Activated T-cell treated with anti-CD3 and anti-CD28 coated beads, Interleukin-2, amount 50 U/mL, for 48 hours (primary cell): Measurements from ENCODE around the gene MED9.
"Not testable (repeated sequence)": the region's sequence is repeated elsewhere in the genome, so short reads cannot be mapped to it uniquely, and the experiment has no call there.

ENCODE experiments used
- DNase-seq, 2 experiments: peaks; one replicate each; pipeline ENCODE4 v3.0.0-alpha.2; 2020

MED9 gene, protein sequence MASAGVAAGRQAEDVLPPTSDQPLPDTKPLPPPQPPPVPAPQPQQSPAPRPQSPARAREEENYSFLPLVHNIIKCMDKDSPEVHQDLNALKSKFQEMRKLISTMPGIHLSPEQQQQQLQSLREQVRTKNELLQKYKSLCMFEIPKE

DNA sequence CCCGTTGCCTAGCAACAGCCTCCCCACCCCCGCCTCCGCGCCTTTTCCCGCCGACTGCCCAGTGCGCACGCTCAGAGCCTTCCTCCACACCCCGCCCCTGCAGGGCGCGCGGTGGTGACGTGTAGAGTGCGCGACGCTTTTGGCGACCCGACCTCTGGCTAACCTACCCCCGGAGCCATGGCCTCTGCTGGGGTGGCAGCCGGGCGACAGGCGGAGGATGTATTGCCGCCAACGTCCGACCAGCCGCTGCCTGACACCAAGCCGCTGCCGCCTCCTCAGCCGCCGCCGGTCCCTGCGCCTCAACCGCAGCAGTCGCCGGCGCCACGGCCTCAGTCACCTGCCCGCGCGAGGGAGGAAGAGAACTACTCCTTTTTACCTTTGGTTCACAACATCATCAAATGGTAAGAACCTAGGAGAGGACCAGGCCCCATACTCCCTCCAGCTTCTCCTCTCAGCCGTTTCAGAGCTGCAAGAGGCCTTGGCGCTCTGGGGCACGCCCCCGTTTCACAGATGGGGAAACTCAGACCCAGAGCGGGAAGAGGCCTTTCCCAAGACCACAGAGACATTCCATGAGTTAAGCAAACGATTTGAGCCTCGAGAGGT, at the start of gene MED9:
MED9 (plus strand) TSS at position 136 of the 603 bp plus-strand sequence; CDS start at position 178, 42 bp downstream.
- peak; percentile 96 for DNase-seq

DNA sequence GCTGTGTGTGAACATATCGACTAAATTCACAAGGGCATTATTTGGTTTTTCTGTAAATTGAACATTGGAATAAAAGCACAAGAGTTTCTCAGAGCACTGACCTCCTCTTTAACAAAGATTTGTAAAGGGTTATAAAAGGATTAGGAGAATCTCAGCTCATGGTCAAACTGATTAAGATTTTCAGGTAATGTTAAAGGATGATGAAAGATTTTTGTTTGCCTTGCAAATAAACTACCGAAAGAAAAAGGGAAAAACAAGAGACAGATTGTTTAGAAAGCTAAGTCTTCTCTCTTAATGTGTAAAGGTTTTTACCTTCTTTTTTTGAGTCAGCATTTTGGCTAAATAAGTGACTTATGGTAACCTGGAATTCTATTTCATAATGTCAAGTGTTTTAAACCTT, 47.6 kb upstream of the MED9 start:
- no peak for DNase-seq

DNA sequence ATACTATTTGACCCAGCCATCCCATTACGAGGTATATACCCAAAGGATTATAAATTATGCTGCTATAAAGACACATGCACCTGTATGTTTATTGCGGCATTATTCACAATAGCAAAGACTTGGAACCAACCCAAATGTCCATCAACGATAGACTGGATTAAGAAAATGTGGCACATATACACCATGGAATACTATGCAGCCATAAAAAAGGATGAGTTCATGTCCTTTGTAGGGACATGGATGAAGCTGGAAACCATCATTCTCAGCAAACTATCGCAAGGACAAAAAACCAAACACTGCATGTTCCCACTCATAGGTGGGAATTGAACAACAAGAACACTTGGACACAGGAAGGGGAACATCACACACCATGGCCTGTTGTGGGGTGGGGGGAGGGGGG, 45.9 kb upstream of the MED9 start:
- not testable (repeated sequence) for DNase-seq

DNA sequence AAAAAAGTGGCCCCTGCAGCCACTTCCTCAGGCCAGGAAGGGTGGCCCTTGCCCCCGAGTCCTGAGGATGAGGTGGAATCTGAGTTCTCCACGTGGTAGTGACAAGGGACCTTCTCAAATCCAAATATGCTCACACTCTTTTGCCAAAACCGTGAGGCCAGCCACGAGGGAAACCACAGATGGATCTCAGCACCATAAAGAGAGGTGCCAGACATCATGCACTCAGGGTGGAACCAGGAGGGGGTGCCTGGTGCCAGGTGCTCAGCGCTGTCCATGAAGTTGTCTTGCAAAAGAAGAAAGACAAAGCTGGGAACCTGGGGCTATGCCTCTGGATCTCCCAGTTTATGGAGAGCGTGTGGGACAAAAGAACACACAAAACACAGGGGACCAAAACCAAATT, 45.2 kb upstream of the MED9 start:
- no peak for DNase-seq

DNA sequence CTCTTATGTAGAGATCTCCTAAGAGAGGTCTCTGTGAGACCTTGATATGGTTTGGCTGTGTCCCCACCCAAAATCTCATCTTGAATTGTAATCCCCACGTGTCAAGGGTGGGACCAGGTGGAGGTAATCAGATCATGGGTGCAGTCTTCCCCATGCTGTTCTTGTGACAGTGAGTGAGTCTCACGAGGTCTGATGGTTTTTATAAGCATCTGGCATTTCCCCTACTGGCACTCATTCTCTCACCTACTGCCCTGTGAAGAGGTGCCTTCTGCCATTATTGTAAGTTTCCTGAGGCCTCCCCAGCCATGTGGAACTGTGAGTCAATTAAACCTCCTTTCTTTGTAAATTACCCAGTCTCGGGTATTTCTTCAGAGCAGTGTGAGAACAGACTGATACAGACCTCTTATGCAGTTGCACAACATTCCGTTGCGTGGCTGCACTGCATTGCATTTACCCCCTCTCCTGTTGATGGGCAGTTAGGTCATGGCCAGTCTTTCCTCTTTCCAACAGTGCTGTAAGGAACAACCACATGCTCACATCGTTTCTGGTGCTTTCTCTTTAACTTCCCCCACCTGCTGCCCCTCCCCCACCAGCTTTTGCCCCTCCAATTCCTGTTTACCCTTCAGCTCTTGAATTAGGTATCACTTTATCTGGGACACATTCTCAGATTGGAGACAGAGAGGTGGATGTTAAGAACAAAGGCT, 43.6 kb upstream of the MED9 start:
- no peak for DNase-seq

DNA sequence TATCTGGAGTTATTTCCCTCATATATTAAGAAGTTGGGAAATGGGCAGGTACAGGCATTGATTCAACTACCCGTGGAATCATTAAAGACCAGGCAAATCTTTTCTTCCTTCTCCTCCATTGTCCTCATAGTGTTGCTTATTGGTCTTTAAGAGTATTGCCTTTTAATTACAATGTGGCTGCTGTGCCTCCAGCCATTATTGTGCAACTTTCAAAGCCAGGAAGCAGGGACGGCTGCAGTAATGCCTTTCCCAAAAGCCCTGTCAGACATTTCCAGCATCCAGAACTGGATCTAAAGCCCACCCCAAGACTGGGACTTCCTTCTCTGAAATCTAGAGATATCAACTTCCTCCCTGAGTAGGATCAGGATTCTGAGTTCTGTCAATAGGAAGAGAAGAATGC, 42.3 kb upstream of the MED9 start:
- DNase-seq: no peak

DNA sequence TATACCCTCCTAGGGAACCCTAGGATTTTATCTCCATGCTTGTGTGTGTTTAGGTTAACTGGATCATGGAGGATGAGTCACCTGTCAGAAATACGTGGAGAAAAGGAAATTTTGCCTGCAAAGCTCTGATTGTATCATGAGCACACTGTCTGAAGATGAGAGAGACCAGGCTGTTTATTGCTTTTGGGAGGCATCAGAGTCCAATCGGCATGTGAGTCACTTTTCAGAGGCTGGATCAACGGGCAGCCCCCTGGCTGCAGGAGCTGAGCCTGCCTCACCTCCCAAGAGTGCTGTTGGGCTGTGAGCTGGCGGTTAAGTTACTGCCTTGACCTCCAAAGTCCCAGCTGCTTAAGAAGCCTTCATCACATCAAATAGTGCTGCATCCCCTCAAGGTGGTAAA, 41.5 kb upstream of the MED9 start:
- DNase-seq: no peak

DNA sequence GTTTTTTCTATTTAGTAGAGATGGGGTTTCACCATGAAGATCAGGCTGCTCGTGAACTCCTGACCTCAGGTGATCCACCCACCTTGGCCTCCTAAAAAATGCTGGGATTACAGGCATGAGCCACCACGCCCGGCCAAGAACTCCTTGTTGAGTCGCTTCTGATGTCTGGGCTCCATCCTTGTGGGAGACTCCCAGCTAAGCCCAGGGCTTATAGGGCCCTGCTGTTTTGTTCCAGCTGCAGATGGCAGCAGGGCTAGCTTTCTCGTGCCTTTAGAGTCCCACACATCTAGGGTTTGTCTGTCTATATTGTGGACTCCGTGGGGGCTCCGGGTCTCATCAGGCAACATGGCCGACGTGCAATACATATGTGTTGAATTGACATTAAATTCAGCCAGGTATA, 39.3 kb upstream of the MED9 start:
- DNase-seq: no peak

DNA sequence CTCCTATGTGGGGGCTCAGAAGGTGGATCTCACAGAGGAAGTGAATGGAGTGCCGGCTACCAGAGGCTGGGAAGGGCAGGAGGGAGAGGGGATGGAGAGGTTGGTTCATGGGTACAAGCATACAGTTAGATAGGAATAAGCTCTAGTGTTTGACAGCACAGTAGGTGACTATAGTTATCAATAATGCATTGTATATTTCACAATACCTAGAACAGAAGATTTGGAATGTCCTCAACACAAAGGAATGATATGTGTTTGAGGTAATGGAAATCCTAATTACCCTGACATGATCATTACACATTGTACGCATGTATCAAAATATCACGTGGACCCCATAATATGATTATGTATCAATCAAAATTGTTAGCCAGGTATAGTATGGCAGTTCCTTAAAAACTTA, 38.9 kb upstream of the MED9 start:
- DNase-seq: no peak

DNA sequence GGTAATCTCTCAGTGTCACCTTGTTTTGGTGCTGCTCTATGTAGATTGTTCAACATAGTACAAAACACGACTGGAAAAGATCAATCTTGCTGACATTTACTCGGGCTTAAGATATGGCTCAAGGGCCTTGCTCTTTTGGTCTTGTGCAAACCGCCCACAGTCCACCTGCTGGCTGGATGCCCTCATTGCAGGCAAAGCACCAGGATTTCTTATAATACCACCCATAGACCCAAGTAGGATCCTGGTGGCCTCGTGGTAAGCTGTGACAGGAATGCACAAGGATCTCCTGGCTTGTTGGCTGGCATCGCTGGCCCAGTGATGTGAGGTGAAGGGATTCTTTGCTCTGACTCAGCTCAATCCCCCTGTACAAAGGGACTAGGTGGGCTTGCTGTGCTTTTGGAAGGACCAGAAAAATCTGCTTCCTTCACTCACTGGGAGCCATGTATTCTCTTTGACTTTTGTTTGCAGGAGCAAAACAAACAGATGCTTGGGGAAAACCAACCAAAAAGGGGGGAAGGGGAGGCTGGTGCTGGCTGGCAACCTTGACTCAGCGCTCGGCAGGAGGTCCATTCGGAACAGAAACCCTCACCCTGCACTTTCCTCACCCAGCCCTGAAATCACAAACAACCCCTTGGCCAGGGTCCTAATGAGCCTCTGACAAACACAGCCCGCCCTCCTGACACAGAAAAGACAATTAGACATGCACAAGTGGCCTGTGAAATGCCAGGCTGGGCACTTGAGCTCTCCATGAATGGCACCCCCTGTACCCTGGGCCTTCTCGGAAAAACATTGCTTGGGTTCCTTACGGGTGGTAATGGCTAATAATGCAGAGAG, 36.6 kb upstream of the MED9 start:
- peak; percentile 88 for DNase-seq

DNA sequence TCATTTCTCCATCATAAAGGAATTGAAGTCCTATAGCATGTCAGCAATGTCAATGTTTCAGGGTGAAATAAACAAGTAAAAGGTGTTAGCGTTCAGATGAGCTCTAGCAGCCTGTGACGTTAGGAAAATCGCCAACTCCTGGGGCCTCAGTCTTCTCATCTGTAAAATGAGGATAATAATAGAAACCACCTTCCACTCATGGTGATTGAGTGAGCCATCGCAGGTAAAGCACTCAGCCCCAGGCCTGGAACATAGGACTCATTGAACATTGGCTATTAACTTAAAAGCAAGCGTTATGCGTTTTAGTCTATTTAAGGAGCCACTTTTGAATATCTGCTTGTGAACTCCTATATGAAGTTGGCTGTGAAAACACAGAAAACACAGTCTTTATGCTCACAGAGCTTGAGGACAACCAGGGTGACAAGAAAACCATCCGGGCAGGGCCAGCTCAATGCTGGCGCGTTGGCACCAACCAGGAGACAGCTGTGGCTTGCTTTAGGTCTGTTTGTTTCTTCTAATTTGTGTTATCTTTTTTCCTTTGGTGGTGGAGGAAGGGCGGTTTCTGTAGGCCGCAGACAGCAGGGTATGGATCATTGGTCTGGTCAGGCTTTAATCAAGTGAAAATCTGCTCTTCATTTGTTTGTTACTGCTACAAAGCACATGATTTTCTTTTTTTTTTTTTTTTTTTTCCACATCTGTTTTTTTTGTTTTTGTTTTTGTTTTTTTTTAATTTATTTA, 35.7 kb upstream of the MED9 start:
- no peak for DNase-seq

DNA sequence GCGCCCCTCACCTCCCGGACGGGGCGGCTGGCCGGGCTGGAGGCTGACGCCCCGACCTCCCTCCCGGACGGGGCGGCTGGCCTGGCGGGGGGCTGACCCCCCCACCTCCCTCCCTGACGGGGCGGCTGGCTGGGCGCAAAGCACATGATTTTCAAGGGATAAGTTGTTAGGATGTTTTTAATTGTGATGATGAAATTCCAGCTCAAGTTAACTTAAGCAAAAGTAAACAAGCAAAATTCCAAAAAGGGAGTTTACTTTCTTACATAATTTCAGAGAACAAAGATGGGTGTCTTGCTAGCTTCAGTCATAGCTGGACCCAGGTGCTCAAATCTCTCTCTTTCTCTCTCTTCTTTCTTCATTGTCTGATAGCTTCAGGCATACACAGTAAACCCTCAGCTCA, 33.6 kb upstream of the MED9 start:
- no peak for DNase-seq

DNA sequence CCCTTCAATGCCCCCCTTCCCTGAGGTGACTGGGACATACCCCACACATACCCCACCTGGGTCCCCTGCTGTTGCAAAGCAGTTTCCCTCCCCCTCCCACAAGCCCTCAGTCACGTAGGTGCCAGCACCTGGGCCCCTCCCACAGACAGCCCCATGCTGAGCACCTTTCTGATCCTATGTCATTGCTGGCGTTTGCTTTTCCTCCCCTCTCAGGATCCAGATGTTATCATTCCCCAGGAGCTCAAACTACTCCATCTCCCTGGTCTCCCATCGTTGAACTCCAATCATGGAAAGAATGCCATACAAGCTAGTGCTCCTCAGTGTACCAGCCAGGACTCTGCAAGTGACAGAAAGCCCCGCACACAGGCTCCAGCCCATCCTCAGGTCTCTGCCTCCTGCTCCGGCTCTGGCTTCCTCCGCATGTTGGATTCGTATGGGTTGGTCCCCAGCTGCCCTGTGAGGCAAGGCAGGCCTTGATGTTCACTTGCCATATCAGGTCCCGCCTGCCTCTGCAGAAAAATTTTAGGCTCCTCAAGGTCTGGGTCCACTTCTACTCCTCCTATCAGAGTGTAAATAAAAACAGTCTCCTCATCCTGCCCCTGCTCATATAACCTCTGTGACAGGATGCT, 31.4 kb upstream of the MED9 start:
- no peak for DNase-seq

DNA sequence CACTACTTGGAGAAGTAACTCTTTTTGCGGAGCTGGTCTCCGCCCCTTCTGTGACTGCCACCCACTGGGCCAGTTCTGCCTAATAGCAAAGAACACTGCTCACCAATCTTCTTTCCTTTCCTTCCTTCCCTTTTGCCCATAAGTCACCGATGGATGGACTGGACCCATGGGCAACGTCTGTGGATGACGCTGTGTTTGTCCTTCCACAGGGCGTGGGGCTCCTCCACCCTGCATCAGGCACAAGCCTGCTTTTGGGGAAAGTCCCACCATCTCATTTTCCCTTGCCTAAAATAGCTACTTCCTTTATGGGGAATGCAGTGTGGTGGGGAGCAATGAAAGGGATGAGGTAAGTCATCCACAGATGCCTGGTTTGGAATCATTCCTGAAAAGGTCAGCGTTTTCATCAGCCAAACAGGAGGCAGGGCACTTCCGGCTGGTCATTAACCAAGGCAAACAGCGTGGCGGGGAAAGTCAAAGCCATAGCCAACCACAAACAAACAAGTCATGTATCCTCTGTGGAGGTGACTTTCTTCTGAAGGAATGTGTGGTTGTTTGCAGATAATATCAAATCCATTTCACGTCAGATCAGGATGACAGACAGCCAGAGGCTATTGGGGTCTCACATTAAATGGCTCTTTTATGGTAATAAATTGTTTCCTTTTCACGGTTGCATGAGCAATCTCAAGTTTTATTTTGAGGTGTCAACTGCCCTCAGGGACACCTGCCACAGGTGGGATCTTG, 30.7 kb upstream of the MED9 start:
- DNase-seq: no peak

DNA sequence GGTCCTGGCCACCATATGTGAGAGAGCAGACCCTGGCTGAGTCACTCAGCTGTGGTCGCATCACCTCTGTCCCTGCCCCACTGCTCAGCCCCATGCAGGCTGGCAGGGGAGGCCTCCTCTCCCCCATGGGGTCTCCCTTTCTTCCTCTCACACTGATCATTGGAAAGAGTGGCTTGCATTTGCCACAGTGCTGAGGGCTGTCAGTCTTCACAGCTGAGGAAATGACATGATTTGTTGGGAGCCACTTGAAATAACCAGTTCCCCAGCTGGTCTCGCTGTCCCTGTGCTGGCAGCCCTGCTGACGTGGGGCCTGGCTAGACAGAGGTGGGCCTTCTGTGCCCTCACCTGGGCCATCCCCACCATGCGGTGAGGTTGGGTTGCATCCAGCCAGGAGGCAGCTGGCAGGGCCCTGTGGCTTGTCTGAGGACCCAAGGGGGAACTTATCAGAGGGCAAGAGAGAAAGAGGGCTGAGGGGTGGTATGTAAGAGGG, 30.1 kb upstream of the MED9 start:
- DNase-seq: no peak

DNA sequence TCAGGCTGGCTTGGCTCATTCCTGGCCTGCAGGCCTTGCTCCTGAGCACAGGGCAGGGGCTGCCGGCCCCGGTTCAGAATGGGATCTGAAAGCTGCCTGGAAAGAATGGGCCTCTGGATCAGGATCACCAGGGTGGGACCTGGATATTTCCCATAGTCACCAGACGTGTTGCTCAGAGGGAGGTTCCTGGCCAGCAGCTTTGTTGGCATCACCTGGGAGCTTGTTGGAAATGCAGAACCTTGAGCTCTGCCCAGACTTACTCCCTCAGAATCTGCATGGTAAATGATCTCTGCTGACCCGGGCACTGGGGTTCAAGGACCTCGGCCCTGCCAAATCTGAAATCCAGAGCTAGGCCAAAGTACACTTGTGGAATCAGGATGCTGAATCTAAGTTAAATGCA, 29.5 kb upstream of the MED9 start:
- no peak for DNase-seq

DNA sequence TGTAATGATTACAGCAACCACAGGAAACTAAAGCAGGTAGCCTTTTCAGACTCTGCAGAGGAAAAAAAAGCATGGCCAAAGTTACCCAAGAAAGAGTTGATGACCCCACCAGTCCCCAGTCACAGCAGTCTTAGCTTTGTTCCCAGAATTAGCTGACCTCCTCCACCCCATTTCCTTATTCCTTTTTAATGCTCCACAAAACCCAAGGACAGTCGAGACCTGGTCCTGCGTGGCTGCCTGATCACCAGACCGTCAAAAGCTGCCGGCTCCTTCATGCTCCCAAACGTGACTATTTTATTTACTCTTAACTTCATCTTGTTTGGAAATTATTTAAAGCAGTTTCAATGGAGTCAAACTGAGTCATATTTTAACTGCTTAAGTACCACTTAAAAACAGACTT, 28.7 kb upstream of the MED9 start:
- DNase-seq: no peak

DNA sequence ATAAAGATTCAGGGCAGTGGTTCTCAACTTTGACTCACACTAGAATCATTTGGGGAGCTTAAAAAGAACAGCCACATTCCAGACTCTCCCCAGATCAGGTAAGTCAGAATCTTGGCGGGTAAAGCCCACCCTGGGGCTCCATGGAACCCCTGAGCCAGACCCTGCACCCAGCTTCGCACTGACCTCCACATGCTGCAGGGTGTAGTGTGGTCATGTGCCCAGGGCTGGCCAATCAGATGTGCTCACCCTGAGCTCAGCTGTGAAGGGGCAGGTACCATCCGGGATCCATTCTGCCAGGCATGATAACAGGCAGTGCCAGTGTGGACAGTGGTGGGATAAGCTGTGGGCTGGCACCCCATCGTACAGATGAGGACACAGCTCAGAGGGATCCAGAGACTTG, 28.1 kb upstream of the MED9 start:
- DNase-seq: no peak

DNA sequence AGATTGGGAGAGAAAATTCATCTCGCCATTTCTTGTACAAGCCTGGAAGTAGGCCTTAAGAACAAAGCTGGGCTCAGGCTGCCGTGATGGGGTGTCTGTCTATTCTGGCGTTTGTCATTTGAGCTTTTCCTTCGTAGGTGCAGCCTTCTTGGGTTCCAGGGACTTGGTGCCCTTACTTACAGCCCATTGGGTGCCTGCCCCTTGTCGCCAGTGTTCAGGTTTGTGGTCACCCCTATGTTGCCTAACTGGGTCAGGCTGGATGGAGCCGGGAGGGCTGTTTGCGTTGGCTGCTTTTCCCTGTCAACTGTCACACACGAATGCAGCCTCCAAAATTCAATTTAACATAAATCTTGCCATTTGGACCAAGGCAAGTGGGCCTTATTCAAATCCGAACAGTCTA, 23.7 kb upstream of the MED9 start:
- DNase-seq: no peak

DNA sequence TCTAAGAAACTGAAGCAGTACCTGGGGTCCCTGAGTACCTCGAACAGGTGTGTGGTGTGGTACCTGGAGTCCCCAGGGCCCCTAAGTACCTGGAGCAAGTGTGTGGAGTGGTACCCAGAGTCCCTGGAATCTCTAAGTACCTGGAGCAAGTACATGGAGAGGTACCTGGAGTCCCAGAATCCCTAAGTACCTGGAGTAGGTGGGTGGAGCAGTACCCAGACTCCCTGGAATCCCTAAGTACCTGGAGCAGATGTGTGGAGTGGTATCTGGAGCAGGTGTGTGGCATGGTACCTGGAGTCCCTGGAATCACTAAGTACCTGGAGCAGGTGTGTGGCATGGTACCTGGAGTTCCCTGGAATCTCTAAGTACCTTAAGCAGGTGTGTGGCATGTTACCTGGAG, 22.5 kb upstream of the MED9 start:
- no peak for DNase-seq

DNA sequence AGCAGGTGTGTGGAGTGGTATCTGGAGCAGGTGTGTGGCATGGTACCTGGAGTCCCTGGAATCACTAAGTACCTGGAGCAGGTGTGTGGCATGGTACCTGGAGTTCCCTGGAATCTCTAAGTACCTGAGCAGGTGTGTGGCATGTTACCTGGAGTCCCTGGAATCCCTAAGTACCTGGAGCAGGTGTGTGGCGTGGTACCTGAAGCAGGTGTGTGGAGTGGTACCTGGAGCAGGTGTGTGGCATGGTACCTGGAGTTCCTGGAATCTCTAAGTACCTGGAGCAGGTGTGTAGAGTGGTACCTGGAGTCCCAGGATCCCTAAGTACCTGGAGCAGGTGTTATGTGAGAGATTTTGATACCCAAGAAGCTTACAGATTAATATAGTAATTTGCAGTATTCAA, 22.1 kb upstream of the MED9 start:
- not testable (repeated sequence) for DNase-seq

DNA sequence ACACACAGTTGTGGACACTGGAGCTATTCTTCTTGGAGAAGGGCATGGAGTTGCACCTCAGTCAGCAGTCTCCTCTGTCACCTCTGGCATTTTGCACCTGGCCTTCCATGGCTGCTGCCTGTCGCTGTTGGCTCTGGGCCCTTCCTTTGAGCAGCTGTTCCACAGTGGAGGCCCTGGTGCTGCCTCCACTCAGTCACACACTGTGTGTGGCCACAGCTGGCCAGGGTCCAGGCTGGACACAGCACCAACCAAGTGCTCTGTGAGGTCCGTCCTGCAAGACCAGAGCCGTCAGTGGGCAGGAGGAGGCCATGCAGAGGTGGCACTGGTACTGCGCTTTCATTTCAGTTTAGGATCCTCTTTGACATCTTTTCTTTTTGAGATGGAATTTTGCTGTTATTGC, 21.6 kb upstream of the MED9 start:
- no peak for DNase-seq
